GM12865 (cell line): ENCODE data around the gene RAMACL.

Experiments
- DNase-seq: peaks from one replicate; pipeline ENCODE4 v3.0.0; 2010; ENCODE audit warnings: low read depth
- H3K4me3 ChIP-seq: 2 replicates; pipeline ENCODE4 v1.5.1; 2011; ENCODE audit warnings: mild to moderate bottlenecking, low read depth, low read length, control low read depth
- TF ChIP-seq, protein P1 (sequence below): IDR thresholded peaks from 2 replicates; pipeline ENCODE4 v1.5.1; 2011; ENCODE audit warnings: low read length, control low read depth, low read depth, inconsistent platforms; ENCODE audit not compliant: insufficient read depth; ENCODE audit errors: missing control alignments

RAMACL gene

DNA sequence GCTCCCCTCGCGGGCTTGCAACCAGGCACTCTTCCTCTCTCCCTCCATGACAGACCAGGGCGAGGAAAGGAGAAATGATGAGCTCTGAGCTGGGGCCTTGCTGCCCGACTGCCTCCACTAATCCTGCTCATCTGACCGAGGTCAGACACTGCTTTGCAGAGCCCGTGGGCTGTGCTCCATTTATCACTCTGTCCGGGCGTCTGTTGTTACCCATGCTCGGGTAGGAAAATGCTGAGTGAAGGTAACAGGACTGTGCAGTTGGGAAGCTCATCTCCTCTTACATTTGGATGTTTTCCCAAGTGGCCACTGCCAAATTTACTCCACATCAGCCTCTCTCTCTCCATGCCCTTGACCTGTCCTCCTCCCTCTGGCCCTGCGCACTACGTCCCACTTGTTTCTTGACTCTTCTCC lies 26.0 kb upstream of the RAMACL start:
- TF ChIP-seq, protein P1, sequence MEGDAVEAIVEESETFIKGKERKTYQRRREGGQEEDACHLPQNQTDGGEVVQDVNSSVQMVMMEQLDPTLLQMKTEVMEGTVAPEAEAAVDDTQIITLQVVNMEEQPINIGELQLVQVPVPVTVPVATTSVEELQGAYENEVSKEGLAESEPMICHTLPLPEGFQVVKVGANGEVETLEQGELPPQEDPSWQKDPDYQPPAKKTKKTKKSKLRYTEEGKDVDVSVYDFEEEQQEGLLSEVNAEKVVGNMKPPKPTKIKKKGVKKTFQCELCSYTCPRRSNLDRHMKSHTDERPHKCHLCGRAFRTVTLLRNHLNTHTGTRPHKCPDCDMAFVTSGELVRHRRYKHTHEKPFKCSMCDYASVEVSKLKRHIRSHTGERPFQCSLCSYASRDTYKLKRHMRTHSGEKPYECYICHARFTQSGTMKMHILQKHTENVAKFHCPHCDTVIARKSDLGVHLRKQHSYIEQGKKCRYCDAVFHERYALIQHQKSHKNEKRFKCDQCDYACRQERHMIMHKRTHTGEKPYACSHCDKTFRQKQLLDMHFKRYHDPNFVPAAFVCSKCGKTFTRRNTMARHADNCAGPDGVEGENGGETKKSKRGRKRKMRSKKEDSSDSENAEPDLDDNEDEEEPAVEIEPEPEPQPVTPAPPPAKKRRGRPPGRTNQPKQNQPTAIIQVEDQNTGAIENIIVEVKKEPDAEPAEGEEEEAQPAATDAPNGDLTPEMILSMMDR: no peak
- no peak for DNase-seq
- H3K4me3 ChIP-seq: no peak overlapping the region

DNA sequence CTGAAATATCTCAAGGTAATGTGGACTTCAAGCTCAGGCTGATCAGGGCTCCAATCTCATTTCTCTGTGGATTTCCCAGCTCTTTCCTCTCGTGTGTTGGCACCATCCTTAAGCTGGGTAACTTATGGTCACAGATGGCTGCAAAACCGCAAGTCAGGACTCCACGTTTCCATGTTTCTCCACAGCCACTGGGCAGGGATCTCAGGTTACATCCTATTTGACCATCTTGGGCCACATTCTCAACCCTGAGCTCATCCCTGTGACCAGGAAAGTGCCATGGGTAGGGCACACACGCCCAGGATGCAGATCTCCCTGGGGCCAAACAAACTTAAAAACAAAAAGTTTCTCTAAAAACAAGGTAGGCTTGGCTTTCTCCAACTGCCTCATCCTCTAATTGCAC lies 25.2 kb upstream of the RAMACL start:
- H3K4me3 ChIP-seq: no peak overlapping the region
- TF ChIP-seq, protein P1: no peak
- DNase-seq: no peak

DNA sequence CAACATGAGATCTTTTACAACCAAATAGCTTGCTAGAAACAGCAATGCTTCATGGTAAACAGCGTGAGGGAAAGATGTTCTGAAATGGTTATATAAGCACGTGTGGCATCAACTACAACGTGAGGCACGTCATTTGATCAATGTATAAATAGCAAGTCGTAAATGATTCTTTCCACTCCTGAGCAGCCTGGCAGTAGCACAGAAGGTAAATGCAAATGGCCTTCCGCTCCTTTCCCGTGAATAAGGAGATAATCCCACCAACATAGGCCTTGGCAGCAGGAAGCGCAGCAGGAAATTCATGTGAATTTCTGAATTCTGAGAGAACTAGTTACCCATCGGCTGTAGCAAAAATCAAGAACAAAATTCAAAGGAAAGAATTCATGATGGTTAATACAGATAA lies 23.6 kb upstream of the RAMACL start:
- no peak for DNase-seq
- H3K4me3 ChIP-seq: no peak overlapping the region
- TF ChIP-seq, protein P1: no peak

DNA sequence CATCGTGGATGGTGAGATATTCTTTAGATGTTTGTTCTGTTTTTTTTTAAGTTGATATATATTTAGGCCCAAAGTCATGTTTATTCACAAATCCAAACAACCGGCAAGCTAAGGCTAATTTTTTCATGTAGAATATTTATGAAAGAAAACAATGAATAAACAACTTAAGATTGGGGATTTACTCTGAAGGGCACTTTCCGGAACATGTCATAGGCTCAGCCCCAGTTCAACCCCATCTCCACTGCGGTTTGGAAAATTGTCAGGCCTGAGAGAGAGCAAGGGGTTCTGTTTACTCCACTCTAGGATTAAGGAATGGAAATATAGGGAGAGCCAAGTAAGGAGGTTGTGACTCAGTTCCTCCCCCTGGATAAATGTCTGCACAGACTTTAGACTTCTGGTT lies 22.3 kb upstream of the RAMACL start:
- TF ChIP-seq, protein P1: no peak
- DNase-seq: no peak

DNA sequence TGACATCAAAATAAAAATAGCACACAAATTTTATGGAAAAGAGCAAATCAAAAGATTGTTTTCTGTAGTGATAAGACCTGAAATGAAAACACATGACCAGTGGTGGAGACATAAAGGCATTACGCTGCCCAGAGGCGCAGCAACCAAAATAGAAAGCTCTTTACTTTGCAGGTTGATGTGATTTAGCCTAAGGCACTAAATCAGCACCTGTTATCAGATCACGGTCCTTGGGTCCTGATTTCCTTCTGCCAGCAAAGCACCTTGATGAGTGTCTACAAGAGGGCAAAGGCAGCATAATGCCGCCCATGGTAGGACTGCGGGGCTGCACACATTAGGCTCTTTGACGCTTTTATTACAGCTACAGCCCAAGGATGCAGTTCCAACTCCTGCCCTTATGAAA lies 19.3 kb upstream of the RAMACL start:
- TF ChIP-seq, protein P1: no peak
- H3K4me3 ChIP-seq: no peak overlapping the region
- no peak for DNase-seq

More for the DNA sequence above, 22.3 kb upstream of the RAMACL start:
- H3K4me3 ChIP-seq: no peak overlapping the region

DNA sequence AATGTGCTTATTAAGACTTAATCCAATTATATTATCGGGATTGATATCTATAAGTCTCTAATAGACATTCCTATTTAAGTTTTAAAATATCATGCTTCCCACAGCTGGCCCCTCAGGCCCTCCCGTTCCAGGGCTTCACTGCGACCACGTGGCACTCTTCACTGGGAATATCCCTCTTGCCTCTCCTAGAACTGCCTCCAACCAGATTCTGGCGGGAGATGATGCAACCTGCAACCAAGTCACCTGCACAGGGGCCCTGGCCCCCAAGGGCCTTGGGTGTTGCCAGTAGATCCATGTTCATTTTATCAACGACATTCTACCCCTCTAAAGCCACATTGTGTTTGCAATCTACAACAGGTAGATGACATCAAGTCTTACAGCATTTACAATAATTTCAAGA lies 18.4 kb upstream of the RAMACL start:
- no peak overlapping the region for H3K4me3 ChIP-seq
- no peak for DNase-seq
- TF ChIP-seq, protein P1: no peak

DNA sequence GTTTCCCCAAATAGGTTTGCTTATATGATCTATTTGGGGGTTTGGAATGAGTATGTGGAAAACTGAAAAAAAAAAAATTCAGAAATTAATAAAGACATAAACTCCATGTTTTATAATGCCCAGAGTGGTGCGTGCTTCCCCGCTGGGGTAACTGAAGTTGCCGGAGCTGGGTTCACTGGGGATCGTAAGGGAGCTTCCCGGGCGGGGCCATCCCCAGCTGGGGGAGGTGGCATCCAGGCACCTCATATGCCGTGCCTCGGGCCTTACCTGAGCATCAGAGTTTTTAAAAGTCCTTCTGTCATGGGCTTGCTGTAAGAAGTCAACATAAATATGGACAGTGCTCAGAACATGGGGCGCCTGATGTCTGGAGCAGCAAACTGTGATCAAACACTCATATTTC lies 17.9 kb upstream of the RAMACL start:
- H3K4me3 ChIP-seq: no peak overlapping the region
- no peak for DNase-seq
- TF ChIP-seq, protein P1: no peak
